Posterior vena cava (tissue), 2 donors: Measurements from ENCODE around the gene MAPK7. TPM values are rescaled to one million over a fixed set of nuclear protein-coding genes. Genes with fewer than 3 reads are reported as not detected.
A peak's percentile ranks its signal among the peaks of the same experiment; 100 is the strongest.

ENCODE experiments used
- DNase-seq: peaks from one replicate; pipeline ENCODE4 v3.0.0-alpha.2; 2020; ENCODE audit warnings: low spot score
- intact Hi-C, 2 donors: fragments of 100-400 bp; cut with DNase I; formaldehyde crosslinking; loops; one replicate each; pipeline versions ENCODE4 v1.14.1 to v1.14.2; 2022 to 2023
- total RNA-seq, 2 donors: library from RNA; stranded (reverse); fragmentation: NEBNext Ultra II Directional; extraction: Animal tissue kit (Norgen Biotek cat#: 25700); gene quantifications; one replicate each; pipeline ENCODE4 v1.2.1, GENCODE V29; 2021
- donor health status: DM: yes; HTN: yes; CAD: no.
- donor health status: DM: yes; HTN: yes; CAD: no.

The MAPK7 gene
- total RNA-seq, 2 donors from 2014 or later, result 28.8 to 29.2 TPM

GRCh38 chr17:19372866-19373504 lies 5.3 kb upstream of the MAPK7 start:
- intact Hi-C loops, result no loop called here
- no peak for DNase-seq

GRCh38 chr17:19374136-19374535 lies 4.2 kb upstream of the MAPK7 start:
- intact Hi-C loops, result no loop called here
- no peak for DNase-seq

- DNase-seq, result no peak
- intact Hi-C loops, result no loop called here
These were observed 2.6 kb upstream of the MAPK7 start for GRCh38 chr17:19375732-19376131.

- intact Hi-C loops, result no loop called here
- DNase-seq, result no peak
These were observed 1.5 kb upstream of the MAPK7 start for GRCh38 chr17:19376811-19377210.

- DNase-seq, result peak; percentile 99
- intact Hi-C loops, result no loop called here
These were observed 489 bp upstream of the MAPK7 start for GRCh38 chr17:19377602-19378415.

DNA sequence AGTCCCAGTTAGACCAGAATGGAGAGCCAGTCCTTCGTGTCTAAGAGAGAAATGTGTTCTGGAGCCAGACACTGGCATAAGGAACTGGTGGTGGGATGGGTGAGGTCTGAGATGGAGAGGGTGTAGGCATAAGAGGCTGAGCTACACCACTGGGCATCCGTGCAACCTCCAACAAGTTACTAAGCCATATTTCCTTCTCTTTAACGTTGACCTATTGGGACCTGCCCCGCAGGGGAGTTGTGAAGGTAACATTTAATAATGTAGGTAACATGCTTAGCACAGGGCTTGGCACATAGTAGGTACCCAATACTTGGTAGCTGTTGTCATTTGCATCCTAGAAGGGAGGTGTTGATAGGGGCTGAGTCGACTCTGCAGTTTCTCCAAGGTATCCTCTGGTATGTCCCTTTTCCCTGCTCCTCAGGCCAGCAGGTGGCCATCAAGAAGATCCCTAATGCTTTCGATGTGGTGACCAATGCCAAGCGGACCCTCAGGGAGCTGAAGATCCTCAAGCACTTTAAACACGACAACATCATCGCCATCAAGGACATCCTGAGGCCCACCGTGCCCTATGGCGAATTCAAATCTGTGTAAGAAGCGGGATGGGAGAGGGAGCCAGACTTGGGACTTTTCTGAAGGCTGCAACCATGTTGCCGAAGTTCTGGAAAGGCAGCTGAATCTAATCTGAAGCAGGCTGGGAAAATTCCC lies 1.2 kb downstream of the MAPK7 start:
- DNase-seq, result peak; percentile 46
- intact Hi-C loops, result no loop called here

GRCh38 chr17:19380481-19381301 lies 2.4 kb downstream of the MAPK7 start:
- peak; percentile 73 for DNase-seq

DNA sequence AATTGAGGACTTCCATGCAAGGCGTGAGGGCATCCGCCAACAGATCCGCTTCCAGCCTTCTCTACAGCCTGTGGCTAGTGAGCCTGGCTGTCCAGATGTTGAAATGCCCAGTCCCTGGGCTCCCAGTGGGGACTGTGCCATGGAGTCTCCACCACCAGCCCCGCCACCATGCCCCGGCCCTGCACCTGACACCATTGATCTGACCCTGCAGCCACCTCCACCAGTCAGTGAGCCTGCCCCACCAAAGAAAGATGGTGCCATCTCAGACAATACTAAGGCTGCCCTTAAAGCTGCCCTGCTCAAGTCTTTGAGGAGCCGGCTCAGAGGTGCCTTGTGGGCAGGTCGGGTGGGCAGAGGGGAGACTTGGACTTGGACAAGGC lies 3.1 kb downstream of the MAPK7 start:
- peak; percentile 64 for DNase-seq
- intact Hi-C loops, result no loop called here

More at GRCh38 chr17:19380481-19381301, 2.4 kb downstream of the MAPK7 start:
- intact Hi-C loops, result no loop called here

DNA sequence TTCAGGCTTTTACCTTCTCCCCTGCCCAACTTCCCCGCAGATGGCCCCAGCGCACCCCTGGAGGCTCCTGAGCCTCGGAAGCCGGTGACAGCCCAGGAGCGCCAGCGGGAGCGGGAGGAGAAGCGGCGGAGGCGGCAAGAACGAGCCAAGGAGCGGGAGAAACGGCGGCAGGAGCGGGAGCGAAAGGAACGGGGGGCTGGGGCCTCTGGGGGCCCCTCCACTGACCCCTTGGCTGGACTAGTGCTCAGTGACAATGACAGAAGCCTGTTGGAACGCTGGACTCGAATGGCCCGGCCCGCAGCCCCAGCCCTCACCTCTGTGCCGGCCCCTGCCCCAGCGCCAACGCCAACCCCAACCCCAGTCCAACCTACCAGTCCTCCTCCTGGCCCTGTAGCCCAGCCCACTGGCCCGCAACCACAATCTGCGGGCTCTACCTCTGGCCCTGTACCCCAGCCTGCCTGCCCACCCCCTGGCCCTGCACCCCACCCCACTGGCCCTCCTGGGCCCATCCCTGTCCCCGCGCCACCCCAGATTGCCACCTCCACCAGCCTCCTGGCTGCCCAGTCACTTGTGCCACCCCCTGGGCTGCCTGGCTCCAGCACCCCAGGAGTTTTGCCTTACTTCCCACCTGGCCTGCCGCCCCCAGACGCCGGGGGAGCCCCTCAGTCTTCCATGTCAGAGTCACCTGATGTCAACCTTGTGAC lies 3.6 kb downstream of the MAPK7 start:
- peak; percentile 70 for DNase-seq
- intact Hi-C loops, result no loop called here

GRCh38 chr17:19382531-19383444 lies 4.5 kb downstream of the MAPK7 start:
- DNase-seq, result peak; percentile 66
- intact Hi-C loops, result no loop called here

- peak; percentile 82 for DNase-seq
- intact Hi-C loops, result no loop called here
These were observed 5.6 kb downstream of the MAPK7 start for GRCh38 chr17:19383681-19384470.

- DNase-seq, result peak; percentile 95
- intact Hi-C loops, result no loop called here
These were observed 6.6 kb downstream of the MAPK7 start for GRCh38 chr17:19384723-19385391.

GRCh38 chr17:19385521-19385983 lies 7.3 kb downstream of the MAPK7 start:
- DNase-seq, result peak; percentile 67
- intact Hi-C loops, result no loop called here

- intact Hi-C loops, result no loop called here
- peak; percentile 93 for DNase-seq
These were observed 8.0 kb downstream of the MAPK7 start for GRCh38 chr17:19386051-19386929.
